ENCODE measurements around the gene PWWP2B.

Gene PWWP2B

GRCh38 chr10:132421847-132422751 lies 25.1 kb downstream of the PWWP2B start:
- Histone ChIP-seq H3K27me3 (ENCODE audit: insufficient read depth, low read length) (no peaks in the 10 kb centered on the region), H3K4me2 (ENCODE audit: low read length) (peak overlapping the region; percentile 44), H3F3A (ENCODE audit: insufficient read depth, low read length) (no peaks in the 10 kb centered on the region), H4K20me1 (ENCODE audit: insufficient read depth, low read length) (no peaks in the 10 kb centered on the region), H3K4me1 (ENCODE audit: insufficient read depth, low read length, severe bottlenecking) (peaks cover 35% of the 10 kb centered on the region), H3K9ac (ENCODE audit: low read length) (peak overlapping the region; percentile 42; the same call in 1 of the 2 replicates), H2AFZ (ENCODE audit: low read length) (no peak overlapping the region), H3K36me3 (ENCODE audit: insufficient read depth, low read length) (no peaks in the 10 kb centered on the region), H3K4me3 (ENCODE audit: low read depth, low read length, poor library complexity, severe bottlenecking) (peak overlapping the region; percentile 5), H3K9me2 (ENCODE audit: low read depth, low read length) (no peaks in the 10 kb centered on the region), H3K79me2 (ENCODE audit: insufficient read depth, low read length) (no peaks in the 10 kb centered on the region), H3K27ac (ENCODE audit: low read depth, low read length, poor library complexity, severe bottlenecking) (peak overlapping the region; percentile 87), H3K9me3 (ENCODE audit: low read length) (no peaks in the 10 kb centered on the region)
- TF ChIP-seq CTCF (IDR thresholded peaks at IDR 0.05; ENCODE audit: low read length) = no peak
- no peak for TF ChIP-seq EZH2 (IDR thresholded peaks at IDR 0.05; ENCODE audit: borderline replicate concordance, low read length)

GRCh38 chr10:132422903-132423825 lies 26.2 kb downstream of the PWWP2B start:
- Histone ChIP-seq H3F3A (ENCODE audit: insufficient read depth, low read length) (no peaks in the 10 kb centered on the region), H3K4me1 (ENCODE audit: insufficient read depth, low read length, severe bottlenecking) (peaks cover 35% of the 10 kb centered on the region), H3K4me3 (ENCODE audit: low read depth, low read length, poor library complexity, severe bottlenecking) (no peak overlapping the region), H3K27me3 (ENCODE audit: insufficient read depth, low read length) (no peaks in the 10 kb centered on the region), H3K9me2 (ENCODE audit: low read depth, low read length) (no peaks in the 10 kb centered on the region), H3K36me3 (ENCODE audit: insufficient read depth, low read length) (no peaks in the 10 kb centered on the region), H3K27ac (ENCODE audit: low read depth, low read length, poor library complexity, severe bottlenecking) (peak overlapping the region; percentile 87), H3K79me2 (ENCODE audit: insufficient read depth, low read length) (no peaks in the 10 kb centered on the region), H2AFZ (ENCODE audit: low read length) (no peak overlapping the region), H4K20me1 (ENCODE audit: insufficient read depth, low read length) (no peaks in the 10 kb centered on the region), H3K9ac (ENCODE audit: low read length) (peak overlapping the region; percentile 31; the same call in 1 of the 2 replicates), H3K9me3 (ENCODE audit: low read length) (no peaks in the 10 kb centered on the region), H3K4me2 (ENCODE audit: low read length) (peak overlapping the region; percentile 35)
- TF ChIP-seq EZH2 (IDR thresholded peaks at IDR 0.05; ENCODE audit: borderline replicate concordance, low read length) (no peak), CTCF (IDR thresholded peaks at IDR 0.05; ENCODE audit: low read length) (no peak)

GRCh38 chr10:132423966-132424861 lies 27.2 kb downstream of the PWWP2B start:
- Histone ChIP-seq H3K4me3 (ENCODE audit: low read depth, low read length, poor library complexity, severe bottlenecking) (no peak overlapping the region), H3K27me3 (ENCODE audit: insufficient read depth, low read length) (no peaks in the 10 kb centered on the region), H3K36me3 (ENCODE audit: insufficient read depth, low read length) (no peaks in the 10 kb centered on the region), H3F3A (ENCODE audit: insufficient read depth, low read length) (no peaks in the 10 kb centered on the region), H3K4me1 (ENCODE audit: insufficient read depth, low read length, severe bottlenecking) (peaks cover 35% of the 10 kb centered on the region), H3K27ac (ENCODE audit: low read depth, low read length, poor library complexity, severe bottlenecking) (no peak overlapping the region), H2AFZ (ENCODE audit: low read length) (no peak overlapping the region), H3K9me3 (ENCODE audit: low read length) (no peaks in the 10 kb centered on the region), H4K20me1 (ENCODE audit: insufficient read depth, low read length) (no peaks in the 10 kb centered on the region), H3K79me2 (ENCODE audit: insufficient read depth, low read length) (no peaks in the 10 kb centered on the region), H3K4me2 (ENCODE audit: low read length) (no peak overlapping the region), H3K9me2 (ENCODE audit: low read depth, low read length) (no peaks in the 10 kb centered on the region), H3K9ac (ENCODE audit: low read length) (no peak overlapping the region)
- no peak for TF ChIP-seq CTCF (IDR thresholded peaks at IDR 0.05; ENCODE audit: low read length)
- TF ChIP-seq EZH2 (IDR thresholded peaks at IDR 0.05; ENCODE audit: borderline replicate concordance, low read length) = no peak

Measured in OCI-LY1 (cell line).